GM10248 (cell line): ENCODE results near the gene MBNL2.

ENCODE experiments used
- CTCF ChIA-PET: fragments of 300-600 bp; sonication (Branson Sonifier 250); formaldehyde crosslinking; extraction: SDS; loops from one replicate; lab custom pipeline; 2021; ENCODE audit warnings: antibody characterized with exemption; lab: Yijun Ruan, JAX
- POLR2A ChIA-PET: fragments of 350-650 bp; sonication (Branson Sonifier 250); formaldehyde crosslinking; extraction: SDS; loops from one replicate; lab custom pipeline; 2020; ENCODE audit warnings: antibody characterized with exemption; lab: Yijun Ruan, JAX
- DNase-seq: peaks from one replicate; pipeline ENCODE4 v3.0.0; 2012; ENCODE audit errors: extremely low spot score
- TF ChIP-seq, protein P1 (sequence below): IDR thresholded peaks from 2 replicates; pipeline ENCODE4 v1.5.1; 2012; ENCODE audit warnings: mild to moderate bottlenecking, low read depth; ENCODE audit errors: extremely low read depth, missing control alignments, control extremely low read depth

Gene MBNL2

GRCh38 chr13:97266772-97267417 lies 44.8 kb downstream of the MBNL2 start:
- ChIA-PET CTCF (interaction anchor here (1.0 to 1.9 kb wide), 2 partner anchors 9 to 17 kb away, joined by 4 to 5 read pairs; no protein-coding TSS in a partner anchor), POLR2A (interaction anchor here (0.6 kb wide), 1 partner anchor 67 kb away, joined by 3 read pairs; no protein-coding TSS in a partner anchor)
- TF ChIP-seq, protein P1, sequence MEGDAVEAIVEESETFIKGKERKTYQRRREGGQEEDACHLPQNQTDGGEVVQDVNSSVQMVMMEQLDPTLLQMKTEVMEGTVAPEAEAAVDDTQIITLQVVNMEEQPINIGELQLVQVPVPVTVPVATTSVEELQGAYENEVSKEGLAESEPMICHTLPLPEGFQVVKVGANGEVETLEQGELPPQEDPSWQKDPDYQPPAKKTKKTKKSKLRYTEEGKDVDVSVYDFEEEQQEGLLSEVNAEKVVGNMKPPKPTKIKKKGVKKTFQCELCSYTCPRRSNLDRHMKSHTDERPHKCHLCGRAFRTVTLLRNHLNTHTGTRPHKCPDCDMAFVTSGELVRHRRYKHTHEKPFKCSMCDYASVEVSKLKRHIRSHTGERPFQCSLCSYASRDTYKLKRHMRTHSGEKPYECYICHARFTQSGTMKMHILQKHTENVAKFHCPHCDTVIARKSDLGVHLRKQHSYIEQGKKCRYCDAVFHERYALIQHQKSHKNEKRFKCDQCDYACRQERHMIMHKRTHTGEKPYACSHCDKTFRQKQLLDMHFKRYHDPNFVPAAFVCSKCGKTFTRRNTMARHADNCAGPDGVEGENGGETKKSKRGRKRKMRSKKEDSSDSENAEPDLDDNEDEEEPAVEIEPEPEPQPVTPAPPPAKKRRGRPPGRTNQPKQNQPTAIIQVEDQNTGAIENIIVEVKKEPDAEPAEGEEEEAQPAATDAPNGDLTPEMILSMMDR, result no peak
- DNase-seq, result no peak

DNA sequence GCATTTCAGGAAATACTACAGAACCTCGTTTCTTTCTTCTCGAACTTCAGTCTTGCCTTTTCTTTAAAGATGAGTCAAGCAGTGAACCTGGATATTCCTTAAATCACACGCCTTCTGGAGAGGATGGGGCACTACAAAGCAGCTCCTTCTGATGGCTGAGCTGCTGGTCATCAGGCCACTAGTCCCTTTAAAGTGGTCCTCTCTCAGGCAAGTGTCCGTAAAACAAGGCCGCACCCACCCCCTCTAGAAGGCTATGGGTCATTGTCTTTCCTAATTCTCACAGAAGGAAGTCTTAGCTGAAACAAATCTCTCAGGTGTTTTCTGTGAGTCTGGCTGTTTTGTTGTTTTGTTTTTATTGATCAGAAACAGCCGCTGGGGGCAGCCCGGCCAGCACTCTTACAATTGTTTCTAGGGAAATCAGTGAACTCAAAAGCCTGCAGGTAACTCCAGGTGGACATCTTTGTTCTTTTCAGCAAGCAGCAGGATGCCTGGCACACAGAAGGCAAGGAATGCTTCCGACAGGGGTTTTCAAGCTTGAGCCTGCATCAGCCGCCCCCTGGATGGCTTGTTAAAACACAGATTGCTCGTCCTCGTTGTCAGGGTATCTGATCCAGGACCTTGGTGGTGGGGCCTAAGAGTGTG lies 45.4 kb downstream of the MBNL2 start:
- TF ChIP-seq, protein P1, result no peak
- POLR2A ChIA-PET, result no interaction called here
- DNase-seq, result no peak
- CTCF ChIA-PET, result interaction anchor here (1.0 kb wide), 2 partner anchors 18 to 20 kb away, joined by 3 to 5 read pairs; no protein-coding TSS in a partner anchor

DNA sequence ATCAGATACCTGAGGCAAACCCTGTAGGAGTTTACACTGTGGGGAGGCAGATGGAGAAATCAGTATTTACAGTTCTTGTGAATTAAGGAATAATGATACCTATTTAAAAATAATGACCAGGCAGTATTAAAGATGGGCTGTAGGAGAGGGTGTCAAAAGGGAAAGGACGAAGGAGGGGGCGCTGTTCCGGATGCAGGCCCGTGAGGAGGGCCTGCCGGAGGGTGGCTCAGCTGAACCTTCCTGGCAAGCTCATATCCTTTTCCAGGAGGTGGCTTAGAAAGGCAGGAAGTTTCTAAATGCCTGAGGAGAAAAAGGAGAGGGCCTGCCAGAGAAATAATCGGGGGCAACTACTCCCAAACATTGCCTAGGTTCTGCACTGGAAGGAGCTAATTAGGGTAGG lies 46.6 kb downstream of the MBNL2 start:
- no peak for DNase-seq
- CTCF ChIA-PET, result interaction anchor here (1.2 to 1.3 kb wide), 2 partner anchors 8 to 18 kb away, joined by 3 to 4 read pairs; no protein-coding TSS in a partner anchor
- TF ChIP-seq, protein P1, result no peak
- POLR2A ChIA-PET, result no interaction called here

GRCh38 chr13:97269603-97270002 lies 47.5 kb downstream of the MBNL2 start:
- CTCF ChIA-PET, result interaction anchor here (1.2 to 1.8 kb wide), 3 partner anchors 7 to 19 kb away, joined by 3 to 4 read pairs (median 4); no protein-coding TSS in a partner anchor
- POLR2A ChIA-PET, result no interaction called here
- DNase-seq, result no peak
- TF ChIP-seq, protein P1, result no peak

DNA sequence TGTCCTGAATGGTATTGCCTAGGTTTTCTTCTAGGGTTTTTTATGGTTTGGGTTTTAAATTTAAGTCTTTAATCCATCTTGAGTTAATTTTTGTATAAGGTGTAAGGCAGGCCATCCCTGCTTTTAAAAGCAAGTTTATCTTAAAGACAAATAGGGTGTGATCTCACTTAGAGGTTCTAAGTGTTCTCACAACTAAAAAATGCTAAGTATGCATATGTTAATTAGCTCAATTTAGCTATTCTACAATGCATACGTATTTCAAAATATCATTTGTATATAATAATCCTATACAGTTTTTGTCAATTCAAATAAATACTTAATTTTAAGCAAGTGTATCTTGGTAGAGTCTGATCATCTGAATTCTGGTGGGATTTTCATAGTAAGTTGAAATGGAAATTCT lies 50.4 kb downstream of the MBNL2 start:
- TF ChIP-seq, protein P1, result no peak
- POLR2A ChIA-PET, result no interaction called here
- DNase-seq, result no peak
- CTCF ChIA-PET, result interaction anchor here (1.6 to 2.0 kb wide), 2 partner anchors 11 to 41 kb away, joined by 3 to 8 read pairs; no protein-coding TSS in a partner anchor

DNA sequence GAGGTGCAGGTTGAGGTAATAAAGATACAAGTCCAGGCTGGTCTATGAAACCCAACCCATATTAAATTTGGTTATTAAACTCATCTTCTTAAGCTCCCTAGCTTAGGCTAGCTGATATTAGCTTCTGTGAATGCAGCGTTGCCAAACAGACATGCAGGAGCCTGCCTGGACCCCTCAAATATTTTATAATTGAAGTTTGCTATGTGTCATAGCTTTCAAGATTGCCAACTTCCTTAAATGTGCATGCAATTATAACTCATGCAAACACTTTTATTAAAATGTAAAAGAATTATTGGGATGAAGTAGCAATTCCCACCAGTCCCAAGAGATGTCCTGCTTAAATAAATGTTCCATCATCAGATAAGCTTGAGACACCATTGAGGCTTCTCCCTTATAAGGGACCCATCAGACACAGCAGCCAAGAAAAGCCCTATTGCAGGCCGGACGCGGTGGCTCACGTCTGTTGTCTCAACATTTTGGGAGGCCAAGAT lies 51.3 kb downstream of the MBNL2 start:
- ChIA-PET POLR2A (no interaction called here), CTCF (interaction anchor here (1.1 to 2.0 kb wide), 5 partner anchors 12 to 42 kb away, joined by 3 to 8 read pairs (median 3); no protein-coding TSS in a partner anchor)
- no peak for DNase-seq
- TF ChIP-seq, protein P1, result no peak
